Activated CD4-positive, alpha-beta T cell treated with anti-CD3 and anti-CD28 coated beads, Interleukin-2, amount 50 U/mL, for 4 hours (primary cell): Measurements from ENCODE around the gene CDK11B.

Source experiments
- DNase-seq, 2 experiments: peaks; one replicate each; pipeline ENCODE4 v3.0.0-alpha.2; 2020

The CDK11B gene

GRCh38 chr1:1614204-1614953 lies 44.4 kb downstream of the CDK11B start:
- DNase-seq = peak; percentile 62 to 67

DNA sequence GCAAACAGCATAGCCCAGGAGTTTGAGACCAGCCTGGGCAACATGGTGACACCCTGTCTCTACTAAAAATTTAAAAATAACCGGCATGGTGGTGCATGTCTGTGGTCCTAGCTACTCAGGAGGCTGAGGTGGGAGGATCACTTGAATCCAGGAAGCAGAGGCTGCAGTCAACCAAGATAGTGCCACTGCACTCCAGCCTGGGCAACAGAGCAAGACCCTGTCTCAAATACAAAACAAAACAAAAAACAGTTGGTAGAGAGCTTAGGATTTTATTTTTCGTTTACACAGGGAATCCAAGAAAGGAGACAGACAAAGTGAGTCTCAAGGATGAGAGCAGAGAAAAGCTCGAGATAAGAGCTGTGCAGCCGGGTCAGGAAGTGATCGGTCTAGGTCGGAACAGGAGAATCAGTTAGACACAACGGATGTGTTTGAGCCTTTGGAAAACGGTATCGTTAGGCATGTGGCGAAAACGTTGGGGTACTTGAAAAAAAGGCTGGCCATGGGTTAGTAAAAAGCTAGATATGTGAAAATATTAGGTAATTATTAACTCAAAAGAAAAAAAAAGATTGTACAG lies 45.2 kb downstream of the CDK11B start:
- no peak for DNase-seq

DNA sequence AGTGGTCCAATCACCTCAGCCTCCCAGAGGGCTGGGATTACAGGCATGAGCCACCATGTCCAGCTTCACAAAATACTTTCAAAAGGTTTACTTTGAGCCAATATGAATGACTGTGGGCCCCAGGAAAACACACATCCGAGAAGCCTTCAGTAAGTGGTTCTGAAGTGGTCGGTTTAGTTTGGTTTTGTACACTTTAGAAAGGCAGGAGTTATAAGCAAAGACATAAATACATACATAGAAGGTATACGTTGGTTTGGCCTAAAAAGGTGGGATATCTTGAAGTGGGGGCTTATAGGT lies 46.8 kb downstream of the CDK11B start:
- DNase-seq = no peak

DNA sequence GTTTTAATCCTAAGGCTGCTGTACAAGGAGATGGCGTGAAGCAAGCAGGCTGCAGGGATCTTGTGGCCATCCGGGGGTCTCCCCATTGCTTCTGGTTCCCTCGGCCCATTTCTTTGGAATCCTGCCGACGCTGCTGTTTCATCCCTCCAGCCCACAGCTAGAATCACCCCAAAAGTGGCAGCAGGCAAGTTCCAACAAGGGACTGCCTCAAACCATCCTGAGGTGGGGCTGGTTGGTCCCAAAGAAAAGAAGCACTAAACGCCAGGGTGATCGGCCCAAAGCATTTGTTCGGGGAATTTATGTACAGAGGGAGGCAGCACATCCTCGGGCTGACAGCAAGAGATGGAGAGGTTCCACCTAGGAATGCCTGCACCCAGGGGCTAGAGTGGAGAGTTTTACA lies 48.0 kb downstream of the CDK11B start:
- DNase-seq = no peak

- DNase-seq = no peak
Observed at GRCh38 chr1:1609822-1610485, 48.9 kb downstream of the CDK11B start.

- no peak for DNase-seq
Observed at GRCh38 chr1:1606232-1606631, 52.6 kb downstream of the CDK11B start.

- no peak for DNase-seq
Observed at GRCh38 chr1:1605724-1606123, 53.1 kb downstream of the CDK11B start.

- no peak for DNase-seq
Observed at GRCh38 chr1:1605034-1605591, 53.7 kb downstream of the CDK11B start.

GRCh38 chr1:1604374-1605033 lies 54.3 kb downstream of the CDK11B start:
- no peak for DNase-seq

DNA sequence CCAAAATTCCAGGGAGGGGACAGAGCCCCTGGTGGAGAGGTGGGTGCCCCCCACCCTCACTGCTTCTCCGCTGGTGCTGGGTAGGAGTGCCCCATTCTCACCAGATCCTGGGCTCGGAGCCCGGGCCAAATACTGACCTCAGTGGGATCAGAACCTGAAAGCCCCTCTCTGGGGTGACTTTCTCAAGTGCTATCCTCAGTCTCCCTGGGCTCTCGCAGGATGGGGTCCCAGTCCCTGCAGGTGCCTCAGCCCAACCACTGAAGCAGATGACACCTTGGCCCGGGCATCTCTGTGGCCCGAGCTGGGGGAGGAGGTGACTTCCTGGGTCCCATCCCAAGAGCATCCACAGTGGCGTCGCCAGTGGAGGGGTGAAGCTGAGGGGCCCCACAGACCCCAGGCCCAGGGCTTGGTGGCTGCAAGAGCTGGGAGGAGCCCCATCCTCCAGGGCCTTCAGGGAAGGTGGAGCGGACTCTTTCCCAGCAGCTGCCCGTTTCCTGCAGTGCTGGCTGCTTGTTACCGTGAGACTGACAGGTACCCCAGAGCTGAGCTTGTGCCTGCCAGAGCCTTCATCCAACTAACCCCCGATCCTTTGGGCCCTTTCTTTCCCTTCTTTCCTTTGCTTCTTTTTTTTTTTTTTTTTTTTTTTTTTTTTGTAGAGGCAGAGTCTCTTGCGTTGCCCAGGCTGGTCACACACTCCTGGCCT lies 55.0 kb downstream of the CDK11B start:
- DNase-seq = no peak

GRCh38 chr1:1602968-1603506 lies 55.8 kb downstream of the CDK11B start:
- no peak for DNase-seq

- no peak for DNase-seq
Observed at GRCh38 chr1:1602304-1602967, 56.4 kb downstream of the CDK11B start.

DNA sequence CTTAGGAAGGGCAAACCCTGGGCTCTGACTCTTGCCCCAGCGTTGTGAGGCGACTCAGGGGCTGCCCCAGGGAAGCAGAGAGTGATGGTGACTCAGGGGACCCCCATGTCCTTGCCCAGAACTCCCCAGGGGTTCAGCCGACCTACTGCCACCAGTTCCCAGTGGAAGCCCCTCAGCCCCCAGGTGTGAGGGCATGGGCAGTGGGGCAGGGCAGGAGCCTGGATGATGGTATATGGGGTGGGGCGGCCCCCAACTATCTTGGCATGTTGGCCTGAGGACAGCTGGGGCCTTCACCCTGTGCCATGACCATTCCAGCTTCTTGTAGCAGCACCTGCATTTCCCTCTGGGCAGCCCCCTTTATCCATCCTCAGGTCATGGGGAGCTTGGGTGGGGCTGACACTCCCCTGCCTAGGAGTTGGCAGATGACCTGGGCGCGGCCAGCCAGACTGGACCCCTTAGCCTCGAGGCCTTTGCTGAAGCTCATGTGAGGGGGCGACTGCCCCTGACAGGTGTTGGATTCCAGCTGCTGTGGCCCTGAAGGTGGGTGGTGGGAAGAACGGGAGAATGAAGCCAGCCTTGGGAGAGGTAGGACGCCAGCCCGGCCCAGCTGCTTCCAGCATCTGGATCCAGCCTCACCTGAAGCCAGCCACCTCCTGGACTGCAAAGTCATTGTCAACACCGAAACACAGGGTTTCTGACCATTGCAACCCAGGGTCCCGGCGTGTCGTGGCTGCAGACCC lies 57.1 kb downstream of the CDK11B start:
- no peak for DNase-seq

GRCh38 chr1:1600861-1601563 lies 57.8 kb downstream of the CDK11B start:
- DNase-seq = no peak

GRCh38 chr1:1599935-1600860 lies 58.6 kb downstream of the CDK11B start, which contains the start of gene FNDC10:
TSS of gene FNDC10 (minus strand) at chr1:1600135. CDS start at chr1:1600015, 120 bp downstream.
- DNase-seq = no peak

DNA sequence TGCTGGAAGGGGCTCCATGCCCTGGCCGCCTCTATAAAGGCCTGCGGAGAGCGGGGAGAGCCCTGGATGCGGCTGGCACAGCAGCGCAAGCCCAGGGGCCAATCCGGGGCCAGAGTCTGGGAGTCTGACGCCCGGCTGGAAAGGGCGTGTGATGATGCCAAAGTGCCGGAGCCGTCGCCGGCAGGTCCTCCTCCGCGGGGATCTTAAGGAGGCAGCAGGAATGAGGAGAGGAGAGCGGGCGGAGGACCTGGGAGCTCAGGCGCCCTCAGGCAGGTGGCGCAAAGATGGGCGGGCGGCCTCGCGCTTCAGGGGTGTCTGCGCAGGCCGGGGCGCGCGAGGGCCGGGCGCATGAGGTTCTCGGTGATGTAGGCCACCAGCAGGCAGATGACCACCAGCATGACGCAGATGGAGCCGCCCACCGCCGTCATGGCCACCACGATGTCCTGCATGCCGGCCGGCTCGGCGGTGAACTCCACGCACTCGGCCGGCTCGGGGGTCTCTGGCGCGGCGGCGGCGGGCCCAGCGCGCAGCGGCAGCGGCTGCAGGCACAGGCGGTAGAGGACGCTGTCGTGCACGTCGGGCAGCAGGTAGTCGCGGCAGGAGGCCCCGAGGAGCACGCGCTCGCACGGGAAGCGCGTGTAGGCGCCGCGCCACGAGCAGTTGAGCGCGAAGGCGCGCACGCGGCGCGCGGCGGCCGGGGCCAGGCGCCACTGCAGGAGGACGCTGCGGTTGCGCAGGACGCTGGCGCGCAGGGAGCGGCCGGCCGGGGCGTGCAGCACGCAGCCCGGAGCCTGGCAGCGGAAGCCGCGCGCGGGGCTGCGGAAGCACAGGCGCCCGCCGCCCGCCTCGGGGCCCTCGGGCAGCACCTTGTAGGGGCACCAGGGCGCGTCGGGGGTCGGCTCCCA lies 59.5 kb downstream of the CDK11B start:
- DNase-seq = no peak

- DNase-seq = no peak
Observed at GRCh38 chr1:1598720-1599029, 60.1 kb downstream of the CDK11B start.

GRCh38 chr1:1598051-1598719 lies 60.6 kb downstream of the CDK11B start:
- no peak for DNase-seq
